AG09309 (cell line): Measurements from ENCODE around the gene SEPTIN11.

Experiments used
- DNase-seq: peaks from one replicate; pipeline ENCODE4 v3.0.0-alpha.2; 2010; ENCODE audit warnings: low read depth
- H3K4me3 ChIP-seq: 2 replicates; pipeline ENCODE4 v1.5.1; 2011; ENCODE audit warnings: mild to moderate bottlenecking, low read depth, low read length, moderate library complexity; ENCODE audit not compliant: control insufficient read depth
- TF ChIP-seq, protein P1 (sequence below): IDR thresholded peaks from 2 replicates; pipeline ENCODE4 v1.5.1; 2011; ENCODE audit warnings: mild to moderate bottlenecking, low read depth, low read length, inconsistent platforms; ENCODE audit not compliant: insufficient read depth, control insufficient read depth; ENCODE audit errors: missing control alignments

The SEPTIN11 gene

DNA sequence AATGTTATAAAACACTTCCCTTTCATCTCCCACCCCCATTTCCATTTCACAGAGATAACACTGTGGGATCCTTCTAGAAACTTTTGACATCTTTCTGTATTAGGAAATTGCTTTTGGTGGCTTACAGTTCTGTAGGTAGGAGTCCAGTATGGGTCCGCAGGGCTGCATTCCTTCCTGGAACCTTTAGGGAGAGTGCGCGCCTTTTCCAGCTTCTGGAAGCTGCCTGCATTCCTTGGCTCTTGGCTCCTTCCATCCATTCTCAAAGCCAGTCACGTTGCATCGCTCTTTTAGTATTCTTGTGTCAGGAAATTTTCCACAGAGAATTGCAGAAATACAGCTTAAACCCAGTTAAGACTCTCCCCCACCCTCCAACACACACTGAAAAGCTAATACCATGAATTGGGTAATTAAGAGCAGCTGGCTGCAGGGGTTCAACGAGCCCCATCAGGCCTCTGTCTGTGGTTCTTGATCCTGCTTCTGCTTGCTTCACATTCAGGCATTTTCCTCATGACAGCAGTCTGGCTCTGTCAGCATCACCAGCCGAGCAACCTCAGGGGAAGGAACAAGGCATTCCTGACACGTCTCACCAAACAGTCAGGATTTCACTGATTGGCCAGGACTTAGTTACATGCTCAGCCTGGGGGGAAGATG, 48.8 kb downstream of the SEPTIN11 start:
- no peak overlapping the region for H3K4me3 ChIP-seq
- TF ChIP-seq, protein P1, sequence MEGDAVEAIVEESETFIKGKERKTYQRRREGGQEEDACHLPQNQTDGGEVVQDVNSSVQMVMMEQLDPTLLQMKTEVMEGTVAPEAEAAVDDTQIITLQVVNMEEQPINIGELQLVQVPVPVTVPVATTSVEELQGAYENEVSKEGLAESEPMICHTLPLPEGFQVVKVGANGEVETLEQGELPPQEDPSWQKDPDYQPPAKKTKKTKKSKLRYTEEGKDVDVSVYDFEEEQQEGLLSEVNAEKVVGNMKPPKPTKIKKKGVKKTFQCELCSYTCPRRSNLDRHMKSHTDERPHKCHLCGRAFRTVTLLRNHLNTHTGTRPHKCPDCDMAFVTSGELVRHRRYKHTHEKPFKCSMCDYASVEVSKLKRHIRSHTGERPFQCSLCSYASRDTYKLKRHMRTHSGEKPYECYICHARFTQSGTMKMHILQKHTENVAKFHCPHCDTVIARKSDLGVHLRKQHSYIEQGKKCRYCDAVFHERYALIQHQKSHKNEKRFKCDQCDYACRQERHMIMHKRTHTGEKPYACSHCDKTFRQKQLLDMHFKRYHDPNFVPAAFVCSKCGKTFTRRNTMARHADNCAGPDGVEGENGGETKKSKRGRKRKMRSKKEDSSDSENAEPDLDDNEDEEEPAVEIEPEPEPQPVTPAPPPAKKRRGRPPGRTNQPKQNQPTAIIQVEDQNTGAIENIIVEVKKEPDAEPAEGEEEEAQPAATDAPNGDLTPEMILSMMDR: no peak
- DNase-seq: no peak
